Measurements from ENCODE around the gene OMD. TPM values are rescaled to one million over a fixed set of nuclear protein-coding genes. Genes with fewer than 3 reads are reported as not detected.

Gene OMD
- total RNA-seq, 4 donors from 2014 or later: 0.11 to 21.9 (median 2.4) TPM

DNA sequence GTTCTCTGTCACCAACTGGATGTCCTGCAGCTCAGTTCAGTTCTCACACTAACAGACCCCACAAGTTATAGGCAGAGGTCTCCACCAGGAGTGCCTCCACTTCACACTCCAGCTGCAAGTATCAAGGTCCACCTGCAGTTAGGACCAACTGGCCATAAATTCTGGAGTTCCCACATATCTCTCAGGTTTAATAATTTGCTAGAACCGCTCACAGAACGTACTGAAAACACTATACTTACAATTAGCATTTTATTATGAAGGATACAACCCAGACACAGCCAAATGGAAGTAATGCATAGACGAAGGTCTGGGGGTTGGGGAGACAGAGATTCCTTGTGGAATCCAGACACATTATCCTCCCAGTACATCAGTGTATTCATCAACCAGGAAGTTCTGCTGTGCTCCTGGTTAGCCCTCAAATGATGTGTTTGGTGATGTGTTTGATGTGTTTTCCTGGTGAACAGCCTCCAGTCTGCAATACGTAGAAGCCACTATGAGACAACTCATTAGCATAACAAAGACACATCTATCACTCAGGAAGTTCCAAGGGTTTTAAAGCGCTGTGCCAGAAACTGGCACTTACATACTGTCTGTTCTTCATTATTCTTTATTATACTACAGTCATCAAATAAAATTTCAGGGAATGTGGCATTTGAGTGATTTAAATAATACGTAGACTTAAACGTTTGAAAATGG, 45.3 kb downstream of the OMD start:
- Histone ChIP-seq H3K9me3 (peaks cover 0 to 4% (median 0%) of the 10 kb centered on the region in 3 donors), H3K27ac (no peak overlapping the region), H3K27me3 (no peaks in the 10 kb centered on the region), H3K36me3 (no peaks in the 10 kb centered on the region), H3K4me1 (no peaks in the 10 kb centered on the region), H3K4me3 (no peak overlapping the region)
- 72 to 78% methylated on average over 7 of the region's 7 CpGs for WGBS, 2 donors
- TF ChIP-seq POLR2A (IDR thresholded peaks at IDR 0.05): no peak
- no peak for TF ChIP-seq CTCF (IDR thresholded peaks at IDR 0.05)
- intact Hi-C loops (cut with DNase I): no loop called here
- no peak for DNase-seq

DNA sequence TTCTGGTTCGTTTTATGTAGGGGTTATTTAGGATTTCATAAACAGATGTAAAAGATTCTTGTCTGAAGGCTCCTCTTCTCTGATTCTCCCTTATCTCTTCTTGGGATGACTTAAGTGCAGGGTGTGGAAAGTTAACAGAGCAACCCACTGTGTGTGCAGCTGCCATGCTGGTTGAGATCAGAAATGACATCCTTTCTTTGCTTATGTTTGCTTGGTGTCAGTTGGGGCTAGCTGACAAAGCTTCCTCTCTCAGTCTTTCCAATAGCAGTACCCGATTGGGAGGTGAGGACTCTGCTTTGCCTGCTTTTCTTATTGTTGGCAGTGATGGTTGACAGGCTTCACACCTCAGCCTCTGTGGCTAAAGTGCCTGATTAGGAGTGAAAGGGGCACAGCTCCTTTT, 46.4 kb downstream of the OMD start:
- intact Hi-C loops (cut with DNase I): no loop called here
- 78 to 88% methylated on average over 2 of the region's 2 CpGs for WGBS, 2 donors
- Histone ChIP-seq H3K9me3 (peaks cover 0 to 8% (median 5%) of the 10 kb centered on the region in 3 donors), H3K36me3 (peaks cover 0 to 5% (median 0%) of the 10 kb centered on the region in 3 donors), H3K4me1 (no peaks in the 10 kb centered on the region), H3K27ac (no peak overlapping the region), H3K27me3 (no peaks in the 10 kb centered on the region), H3K4me3 (no peak overlapping the region)
- DNase-seq: no peak
- TF ChIP-seq POLR2A (IDR thresholded peaks at IDR 0.05) (no peak), CTCF (IDR thresholded peaks at IDR 0.05) (no peak)

DNA sequence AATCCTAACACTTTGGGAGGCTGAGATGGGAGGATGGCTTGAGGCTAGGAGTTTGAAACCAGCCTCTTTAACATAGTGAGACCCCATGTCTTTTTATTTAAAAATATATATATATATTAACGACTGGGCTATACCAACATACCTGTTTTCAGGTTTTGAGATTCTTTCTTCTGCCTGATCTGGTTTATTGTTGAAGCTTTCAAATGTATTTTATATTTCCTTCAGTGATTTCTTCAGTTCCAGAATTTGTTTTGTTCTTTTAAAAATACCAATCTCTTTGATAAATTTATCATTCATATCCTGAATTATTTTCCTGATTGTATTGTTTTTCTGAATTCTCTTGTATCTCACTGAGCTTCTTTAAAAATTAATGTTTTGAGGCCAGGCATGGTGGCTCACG, 51.1 kb downstream of the OMD start:
- peaks cover 0 to 12% (median 9%) of the 10 kb centered on the region in 3 donors for H3K9me3 ChIP-seq
- no peak overlapping the region for H3K27ac ChIP-seq
- no peak overlapping the region for H3K4me3 ChIP-seq
- TF ChIP-seq CTCF (IDR thresholded peaks at IDR 0.05): no peak
- TF ChIP-seq POLR2A (IDR thresholded peaks at IDR 0.05): no peak
- peaks cover 0 to 5% (median 0%) of the 10 kb centered on the region in 3 donors for H3K36me3 ChIP-seq
- no peaks in the 10 kb centered on the region for H3K27me3 ChIP-seq
- 95 to 100% methylated on average over 1 to 2 of the region's 2 CpGs for WGBS, 2 donors
- no peaks in the 10 kb centered on the region for H3K4me1 ChIP-seq
- intact Hi-C loops (cut with DNase I): no loop called here
- no peak for DNase-seq

GRCh38 chr9:92369075-92369474, 55.2 kb downstream of the OMD start:
- H3K4me3 ChIP-seq: no peak overlapping the region
- intact Hi-C loops (cut with DNase I): no loop called here
- H3K27ac ChIP-seq: no peak overlapping the region
- no peak for DNase-seq
- peaks cover 0 to 5% (median 0%) of the 10 kb centered on the region in 3 donors for H3K36me3 ChIP-seq
- no peaks in the 10 kb centered on the region for H3K27me3 ChIP-seq
- TF ChIP-seq POLR2A (IDR thresholded peaks at IDR 0.05) (no peak), CTCF (IDR thresholded peaks at IDR 0.05) (no peak)
- peaks cover 0 to 12% (median 6%) of the 10 kb centered on the region in 3 donors for H3K9me3 ChIP-seq
- H3K4me1 ChIP-seq: no peaks in the 10 kb centered on the region
- 61 to 62% methylated on average over 2 of the region's 2 CpGs for WGBS, 2 donors

Other genes with a start within 250 kb of the OMD start
- 100 to 1,000 TPM in 2 of 4 donors, 10 to 100 TPM in 2; 56.8 to 136 (median 91.2) TPM for gene IARS1, start 130.8 kb downstream of the OMD start, total RNA-seq
- 10 to 100 TPM; 20.7 to 52.3 (median 37.2) TPM for gene NOL8, start 99.1 kb downstream of the OMD start, total RNA-seq
- 10 to 100 TPM in 1 of 4 donors, 1 to 10 TPM in 3; 6.0 to 10.7 (median 7.5) TPM for gene CENPP, start 98.5 kb downstream of the OMD start, total RNA-seq
- 10 to 100 TPM in 1 of 4 donors, 1 to 10 TPM in 2, under 1 TPM in 1; 0.76 to 23.3 (median 3.1) TPM for gene OGN, start 19.9 kb downstream of the OMD start, total RNA-seq
- gene ASPN, start 58.0 kb upstream of the OMD start, total RNA-seq: 1 to 10 TPM in 2 of 4 donors, under 1 TPM in 2; 0.34 to 7.4 (median 1.8) TPM
- gene ECM2, start 111.5 kb upstream of the OMD start, total RNA-seq: 10 to 100 TPM in 1 of 4 donors, 1 to 10 TPM in 2, under 1 TPM in 1; 0.57 to 13.1 (median 3.5) TPM
- 10 to 100 TPM; 41.8 to 86.9 (median 46.1) TPM for gene IPPK, start 245.7 kb upstream of the OMD start, total RNA-seq